Uterine smooth muscle cell (primary cell): ENCODE measurements around the gene TNFAIP8L3. TPM values are rescaled to one million over a fixed set of nuclear protein-coding genes. Genes with fewer than 3 reads are reported as not detected.

Source experiments
- total RNA-seq: library from RNA; depleted of rRNA; stranded (reverse); fragments of >200 nt; gene quantifications from 2 replicates; pipeline ENCODE4 v1.2.3, GENCODE V29; 2014

The TNFAIP8L3 gene
- 8.6 and 13.0 TPM in 2 replicates for total RNA-seq

GRCh38 chr15:51094606-51095569 is at the start of gene TNFAIP8L3:
Gene TNFAIP8L3 (minus strand): TSS chr15:51094906. CDS start chr15:51094595, 311 bp downstream.

Other genes starting within 250 kb of the TNFAIP8L3 start
- gene AP4E1, start 186.2 kb downstream of the TNFAIP8L3 start, total RNA-seq, result 18.0 and 19.4 TPM in 2 replicates
- 0.12 and 0.55 TPM in 2 replicates for gene CYP19A1, start 243.7 kb upstream of the TNFAIP8L3 start, total RNA-seq
- gene GLDN, start 246.7 kb upstream of the TNFAIP8L3 start, total RNA-seq, result 0.22 and 0.37 TPM in 2 replicates